Nephron progenitor cell (in vitro differentiated cells): ENCODE measurements around the gene PDE4D.
A peak's percentile ranks its signal among the peaks of the same experiment; 100 is the strongest.

Experiments used
- DNase-seq: peaks from one replicate; pipeline ENCODE4 v3.0.0; 2021
- H3K27ac Mint-ChIP-seq: 2 replicates; pipeline ENCODE4 v1.8.0; 2021; ENCODE audit warnings: mild to moderate bottlenecking, moderate library complexity, mixed read lengths
- H3K27me3 Mint-ChIP-seq: 2 replicates; pipeline ENCODE4 v1.8.0; 2021; ENCODE audit warnings: mild to moderate bottlenecking, low read depth, mixed read lengths; ENCODE audit not compliant: poor library complexity
- H3K36me3 Mint-ChIP-seq: 2 replicates; pipeline ENCODE4 v1.8.0; 2021; ENCODE audit warnings: low read depth, mixed read lengths
- H3K4me1 Mint-ChIP-seq: 2 replicates; pipeline ENCODE4 v1.8.0; 2021; ENCODE audit warnings: mixed read lengths
- H3K4me3 Mint-ChIP-seq: 2 replicates; pipeline ENCODE4 v1.8.0; 2021; ENCODE audit warnings: mild to moderate bottlenecking, moderate library complexity, mixed read lengths
- H3K9me3 Mint-ChIP-seq: 2 replicates; pipeline ENCODE4 v1.8.0; 2021; ENCODE audit warnings: mild to moderate bottlenecking, moderate library complexity, mixed read lengths
- TF ChIP-seq, protein P1 (sequence below): fragments of 200-600 bp; sonication (generic); IDR thresholded peaks from 2 replicates; pipeline ENCODE4 v1.5.0; 2021; ENCODE audit warnings: antibody characterized with exemption

The PDE4D gene

DNA sequence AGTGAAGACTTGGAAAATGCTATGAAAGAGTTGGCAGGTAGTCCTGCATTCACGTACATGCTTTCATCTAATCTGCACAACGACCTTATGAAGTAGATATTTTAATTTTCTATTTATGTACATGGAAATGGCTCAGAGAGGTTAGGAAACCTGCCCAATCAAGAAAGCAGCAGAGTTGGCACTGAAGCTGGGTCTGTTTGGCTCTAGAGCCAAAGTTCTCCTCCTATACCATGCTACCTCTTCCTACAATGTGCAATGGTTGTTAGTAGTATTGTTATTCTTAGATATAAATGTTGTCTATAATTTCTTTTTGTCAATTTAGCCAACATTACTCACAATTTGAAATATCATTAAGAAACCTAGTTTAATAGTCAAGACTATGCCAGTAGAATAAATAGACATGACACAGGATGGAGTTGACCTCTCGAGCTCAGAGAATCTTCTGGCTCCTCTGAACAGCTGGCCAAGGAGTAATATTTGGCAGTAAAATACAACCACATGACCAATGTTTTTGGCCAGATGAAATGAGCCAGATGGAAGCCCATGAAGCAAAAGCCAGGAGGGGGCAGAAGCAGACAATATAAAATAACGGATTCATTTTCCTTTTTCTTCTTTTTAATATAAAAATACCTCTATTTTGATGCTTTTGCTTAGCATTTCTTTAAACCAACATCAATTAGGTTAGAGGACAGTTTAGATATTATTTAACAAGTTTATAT lies 542.3 kb downstream of the PDE4D start:
- H3K4me3 Mint-ChIP-seq: no peak overlapping the region
- H3K9me3 Mint-ChIP-seq: no peaks in the 10 kb centered on the region
- no peak for DNase-seq
- H3K27ac Mint-ChIP-seq: no peak overlapping the region
- H3K36me3 Mint-ChIP-seq: no peaks in the 10 kb centered on the region
- H3K27me3 Mint-ChIP-seq: no peaks in the 10 kb centered on the region
- TF ChIP-seq, protein P1, sequence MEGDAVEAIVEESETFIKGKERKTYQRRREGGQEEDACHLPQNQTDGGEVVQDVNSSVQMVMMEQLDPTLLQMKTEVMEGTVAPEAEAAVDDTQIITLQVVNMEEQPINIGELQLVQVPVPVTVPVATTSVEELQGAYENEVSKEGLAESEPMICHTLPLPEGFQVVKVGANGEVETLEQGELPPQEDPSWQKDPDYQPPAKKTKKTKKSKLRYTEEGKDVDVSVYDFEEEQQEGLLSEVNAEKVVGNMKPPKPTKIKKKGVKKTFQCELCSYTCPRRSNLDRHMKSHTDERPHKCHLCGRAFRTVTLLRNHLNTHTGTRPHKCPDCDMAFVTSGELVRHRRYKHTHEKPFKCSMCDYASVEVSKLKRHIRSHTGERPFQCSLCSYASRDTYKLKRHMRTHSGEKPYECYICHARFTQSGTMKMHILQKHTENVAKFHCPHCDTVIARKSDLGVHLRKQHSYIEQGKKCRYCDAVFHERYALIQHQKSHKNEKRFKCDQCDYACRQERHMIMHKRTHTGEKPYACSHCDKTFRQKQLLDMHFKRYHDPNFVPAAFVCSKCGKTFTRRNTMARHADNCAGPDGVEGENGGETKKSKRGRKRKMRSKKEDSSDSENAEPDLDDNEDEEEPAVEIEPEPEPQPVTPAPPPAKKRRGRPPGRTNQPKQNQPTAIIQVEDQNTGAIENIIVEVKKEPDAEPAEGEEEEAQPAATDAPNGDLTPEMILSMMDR: no peak
- H3K4me1 Mint-ChIP-seq: peaks cover 59% of the 10 kb centered on the region

DNA sequence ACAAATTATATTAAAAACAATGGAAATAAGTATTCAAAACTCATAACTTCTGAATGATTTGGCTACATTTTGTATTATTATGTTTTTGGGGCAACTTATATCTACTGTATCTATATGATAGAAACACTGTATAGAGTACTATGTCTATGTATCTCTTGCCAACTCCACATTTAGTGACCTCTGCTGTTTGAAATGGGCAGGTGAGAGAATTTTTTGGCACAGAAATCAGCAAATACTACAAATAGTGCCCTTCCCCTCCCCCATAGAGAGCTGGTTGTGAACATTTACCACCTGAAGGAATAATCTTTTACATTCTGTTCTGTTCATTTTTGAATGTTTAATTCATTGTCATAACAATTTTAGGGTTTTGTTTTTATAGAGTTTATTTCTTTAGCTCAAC lies 545.3 kb downstream of the PDE4D start:
- Mint-ChIP-seq H3K27ac (no peak overlapping the region), H3K36me3 (peaks cover 2% of the 10 kb centered on the region), H3K9me3 (peaks cover 5% of the 10 kb centered on the region), H3K4me1 (peaks cover 59% of the 10 kb centered on the region), H3K27me3 (no peaks in the 10 kb centered on the region), H3K4me3 (no peak overlapping the region)
- DNase-seq: no peak
- TF ChIP-seq, protein P1: no peak

DNA sequence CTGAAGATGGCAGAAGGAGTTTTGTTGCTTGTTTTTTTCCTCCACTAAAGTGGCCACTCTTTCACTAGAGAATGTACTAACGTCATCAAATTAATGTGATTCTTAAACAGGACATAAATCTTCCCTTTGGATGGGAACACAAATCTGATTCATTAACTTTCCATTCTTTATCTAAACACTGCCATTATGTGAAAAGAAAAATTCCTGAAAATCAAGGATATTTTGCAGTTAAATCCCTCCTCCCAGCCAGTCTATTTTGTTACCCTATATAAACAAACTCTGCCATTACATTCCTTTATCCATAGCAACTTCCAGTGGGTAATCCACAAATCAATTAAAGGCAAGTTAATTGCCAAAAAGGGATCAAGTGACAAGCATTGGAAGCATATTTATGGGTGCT lies 546.5 kb downstream of the PDE4D start:
- peaks cover 6% of the 10 kb centered on the region for H3K36me3 Mint-ChIP-seq
- peaks cover 7% of the 10 kb centered on the region for H3K9me3 Mint-ChIP-seq
- peaks cover 56% of the 10 kb centered on the region for H3K4me1 Mint-ChIP-seq
- DNase-seq: no peak
- H3K4me3 Mint-ChIP-seq: peak overlapping the region; percentile 21
- TF ChIP-seq, protein P1: no peak
- peak overlapping the region; percentile 97 for H3K27ac Mint-ChIP-seq
- H3K27me3 Mint-ChIP-seq: no peaks in the 10 kb centered on the region

DNA sequence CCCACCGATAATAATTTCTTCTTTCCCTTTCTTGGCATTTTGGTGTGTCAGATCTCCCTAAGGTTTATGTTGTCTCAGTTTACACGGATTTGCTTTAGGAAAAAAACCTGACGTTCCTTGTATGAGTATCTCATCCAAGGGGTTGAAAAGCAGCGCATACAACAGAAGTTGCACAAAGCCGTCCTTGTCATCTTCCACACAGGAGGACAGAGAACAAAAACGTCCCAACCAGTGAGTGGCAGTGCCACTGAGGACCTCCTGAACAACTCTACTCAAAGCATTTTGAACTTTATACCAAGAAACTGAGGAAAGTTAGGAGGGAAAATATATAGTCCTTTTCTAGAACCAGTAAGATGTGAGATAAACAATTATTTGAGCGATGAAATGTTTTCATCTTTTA lies 547.0 kb downstream of the PDE4D start:
- H3K27me3 Mint-ChIP-seq: no peaks in the 10 kb centered on the region
- peak overlapping the region; percentile 21 for H3K4me3 Mint-ChIP-seq
- peaks cover 6% of the 10 kb centered on the region for H3K36me3 Mint-ChIP-seq
- H3K4me1 Mint-ChIP-seq: peaks cover 56% of the 10 kb centered on the region
- peak overlapping the region; percentile 97 for H3K27ac Mint-ChIP-seq
- H3K9me3 Mint-ChIP-seq: peaks cover 7% of the 10 kb centered on the region
- no peak for DNase-seq
- TF ChIP-seq, protein P1: no peak

DNA sequence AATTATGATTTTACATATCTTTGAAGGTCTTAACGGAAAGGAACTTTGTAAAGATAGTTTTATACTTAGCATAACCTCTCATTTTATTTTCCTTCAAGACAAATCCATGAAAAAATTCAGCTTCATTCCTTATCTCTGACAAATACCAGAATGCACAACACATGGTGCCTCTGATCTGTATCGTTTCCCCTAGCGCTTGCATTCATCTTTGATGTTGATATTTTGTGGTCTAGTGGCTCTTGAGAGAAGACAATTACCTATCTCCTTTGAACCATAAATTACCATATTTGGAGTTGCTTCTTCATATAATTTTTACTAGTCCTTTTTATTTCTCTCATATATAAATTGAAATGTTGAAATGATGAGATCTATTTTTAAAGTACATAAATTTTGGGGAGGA lies 551.3 kb downstream of the PDE4D start:
- no peak for DNase-seq
- Mint-ChIP-seq H3K4me3 (no peak overlapping the region), H3K27me3 (peaks cover 3% of the 10 kb centered on the region), H3K4me1 (peaks cover 64% of the 10 kb centered on the region), H3K27ac (no peak overlapping the region), H3K9me3 (peaks cover 7% of the 10 kb centered on the region), H3K36me3 (peaks cover 6% of the 10 kb centered on the region)
- TF ChIP-seq, protein P1: no peak

DNA sequence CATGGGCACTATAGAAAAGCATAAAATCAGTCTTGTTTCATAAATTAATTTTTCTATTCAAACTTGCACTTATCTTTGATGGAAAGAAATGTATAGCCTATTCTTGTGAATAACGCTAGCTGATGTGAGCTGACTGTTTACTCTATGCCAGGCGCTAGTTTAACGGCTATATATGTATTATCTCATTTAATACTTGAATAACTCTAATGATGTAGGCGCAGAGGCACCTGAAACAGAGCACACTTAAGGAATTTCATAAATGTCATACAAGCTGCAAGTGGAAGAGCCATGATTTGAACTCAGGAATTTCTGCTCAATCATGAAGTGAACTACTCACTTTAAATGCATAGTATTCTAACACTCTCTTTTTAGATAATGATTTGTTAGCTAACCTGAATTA lies 551.8 kb downstream of the PDE4D start:
- no peak for DNase-seq
- Mint-ChIP-seq H3K4me1 (peaks cover 63% of the 10 kb centered on the region), H3K9me3 (peaks cover 7% of the 10 kb centered on the region), H3K27me3 (peaks cover 3% of the 10 kb centered on the region), H3K4me3 (no peak overlapping the region), H3K36me3 (peaks cover 6% of the 10 kb centered on the region), H3K27ac (no peak overlapping the region)
- TF ChIP-seq, protein P1: no peak
